GM18505 (cell line): ENCODE results near the gene PHC3.
"Not testable (repeated sequence)": the region's sequence is repeated elsewhere in the genome, so short reads cannot be mapped to it uniquely, and the experiment has no call there.

Source experiments
- ATAC-seq: cut with Tn5 transposase; IDR thresholded peaks from one replicate; pipeline ENCODE4 v1.9.1; 2021; ENCODE audit not compliant: unreplicated experiment
- POLR2A ChIP-seq: IDR thresholded peaks from 4 replicates; pipeline ENCODE4 v1.6.1; 2011; ENCODE audit warnings: borderline replicate concordance; ENCODE audit not compliant: insufficient read depth, insufficient read length; ENCODE audit errors: extremely low read depth

PHC3 gene

GRCh38 chr3:170180908-170181885 is at the start of gene PHC3:
TSS of gene PHC3 (minus strand) at chr3:170181733. CDS start at chr3:170181715, 18 bp downstream.
- ATAC-seq = peak; percentile 81
- TF ChIP-seq POLR2A = peak; percentile 93

GRCh38 chr3:170228093-170228766 is 46.7 kb upstream of the PHC3 start:
- TF ChIP-seq POLR2A = no peak
- no peak for ATAC-seq

GRCh38 chr3:170226426-170226960 is 45.0 kb upstream of the PHC3 start:
- TF ChIP-seq POLR2A = no peak
- ATAC-seq = no peak

GRCh38 chr3:170225166-170225565 is 43.6 kb upstream of the PHC3 start:
- no peak for TF ChIP-seq POLR2A
- no peak for ATAC-seq

GRCh38 chr3:170222647-170223541 is 41.4 kb upstream of the PHC3 start:
- ATAC-seq = peak; percentile 35
- TF ChIP-seq POLR2A = no peak

- peak; percentile 96 for ATAC-seq
- peak; percentile 63 for TF ChIP-seq POLR2A
These were observed 40.6 kb upstream of the PHC3 start, which contains the start of gene PRKCI for GRCh38 chr3:170221924-170222646. TSS of gene PRKCI (plus strand) at chr3:170222424. CDS start at chr3:170222670, 246 bp downstream.

- no peak for ATAC-seq
- TF ChIP-seq POLR2A = no peak
These were observed 39.3 kb upstream of the PHC3 start for GRCh38 chr3:170220871-170221270.

- ATAC-seq = no peak
These were observed 38.3 kb upstream of the PHC3 start for GRCh38 chr3:170219850-170220249.

GRCh38 chr3:170211668-170212067 is 30.1 kb upstream of the PHC3 start:
- ATAC-seq = no peak
- no peak for TF ChIP-seq POLR2A

More at GRCh38 chr3:170219850-170220249, 38.3 kb upstream of the PHC3 start:
- TF ChIP-seq POLR2A = no peak

GRCh38 chr3:170207717-170208116 is 26.2 kb upstream of the PHC3 start:
- TF ChIP-seq POLR2A = no peak
- ATAC-seq = no peak

- ATAC-seq = not testable (repeated sequence)
These were observed 24.7 kb upstream of the PHC3 start for GRCh38 chr3:170206164-170206762.

GRCh38 chr3:170205302-170205701 is 23.8 kb upstream of the PHC3 start:
- no peak for ATAC-seq
- TF ChIP-seq POLR2A = no peak
